NOMO-1 treated with DMSO at 0.1 percent for 48 hours (cell line): Measurements from ENCODE around the gene SCRN1.

Experiments
- DNase-seq: peaks from one replicate; lab custom pipeline; 2025; ENCODE audit not compliant: unreplicated experiment; lab: John Stamatoyannopoulos, UW

SCRN1 gene

DNA sequence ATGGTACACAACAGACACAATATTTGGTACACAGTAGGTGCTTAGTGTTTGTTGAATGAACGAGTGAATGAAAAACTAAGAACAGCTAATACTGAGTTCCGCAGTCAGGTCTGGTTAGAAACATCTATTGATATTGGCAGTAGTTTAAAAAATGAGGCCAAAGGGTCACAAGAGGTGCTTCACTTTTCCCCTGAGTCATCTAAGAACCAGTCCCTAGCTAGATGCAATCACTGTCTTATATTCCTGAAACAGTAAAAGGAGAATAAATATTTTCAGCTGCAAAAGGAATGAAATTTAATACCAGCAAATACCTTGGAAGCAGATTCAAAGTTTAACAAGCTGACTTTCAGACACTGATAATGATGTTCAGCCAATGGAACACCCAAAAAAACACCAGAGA, 54.5 kb downstream of the SCRN1 start:
- DNase-seq = no peak

DNA sequence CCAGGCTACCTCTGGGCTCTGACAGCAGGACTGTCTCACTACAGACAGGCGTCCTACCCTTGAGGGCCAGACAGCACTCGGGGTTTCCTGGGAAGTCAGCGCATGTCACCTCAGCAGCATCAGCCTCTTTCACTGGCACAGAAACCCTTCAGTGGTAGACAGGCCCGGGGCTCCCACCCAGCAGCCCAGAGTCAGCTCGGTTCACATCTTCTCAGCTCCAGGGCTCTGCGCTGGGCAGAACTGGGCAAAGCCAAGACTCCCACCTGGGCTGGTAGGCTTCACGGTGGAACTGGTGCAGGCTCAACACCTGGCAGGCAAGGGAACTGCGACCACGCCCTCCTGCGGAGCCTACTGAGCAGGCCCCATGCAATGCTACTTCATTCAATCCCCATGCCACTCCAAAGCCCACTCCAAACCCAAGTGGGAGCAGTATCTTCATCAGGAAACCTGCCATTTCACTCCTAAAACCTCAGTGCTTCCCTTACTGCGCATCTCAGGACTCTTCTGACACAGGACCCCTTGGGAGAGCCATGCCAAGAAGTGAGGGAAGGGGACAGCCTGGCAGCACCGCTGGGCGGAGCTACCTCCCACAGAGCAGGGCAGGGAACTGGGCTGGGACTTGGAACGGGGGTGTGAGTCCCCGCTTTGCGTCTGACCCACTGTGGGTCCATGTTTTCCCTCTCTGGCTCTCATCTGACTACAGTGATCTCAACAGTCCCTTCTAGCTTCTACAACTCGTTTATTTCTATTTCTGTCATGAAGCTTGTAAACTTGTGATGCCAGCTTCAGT, 60.4 kb downstream of the SCRN1 start:
- DNase-seq = no peak

DNA sequence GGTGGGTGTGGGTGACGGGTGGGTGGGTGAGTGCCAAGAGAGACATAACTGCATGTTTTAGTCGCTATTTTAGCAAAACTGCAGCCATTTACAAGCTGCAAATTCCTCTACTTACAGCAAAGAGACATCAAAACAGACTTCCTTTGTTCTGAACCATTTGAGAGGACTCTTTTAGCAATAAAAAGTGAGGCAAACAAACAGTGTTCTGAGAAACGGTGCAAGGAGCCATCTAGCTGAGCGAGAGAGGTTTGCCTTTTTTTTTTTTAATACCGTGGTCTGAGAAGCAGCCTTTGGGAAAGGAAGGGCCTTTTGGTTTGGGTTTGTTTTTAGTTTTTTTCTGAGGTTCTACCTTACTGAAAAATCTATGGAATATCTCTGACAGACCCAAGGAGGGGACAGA, 62.9 kb downstream of the SCRN1 start:
- DNase-seq = no peak

DNA sequence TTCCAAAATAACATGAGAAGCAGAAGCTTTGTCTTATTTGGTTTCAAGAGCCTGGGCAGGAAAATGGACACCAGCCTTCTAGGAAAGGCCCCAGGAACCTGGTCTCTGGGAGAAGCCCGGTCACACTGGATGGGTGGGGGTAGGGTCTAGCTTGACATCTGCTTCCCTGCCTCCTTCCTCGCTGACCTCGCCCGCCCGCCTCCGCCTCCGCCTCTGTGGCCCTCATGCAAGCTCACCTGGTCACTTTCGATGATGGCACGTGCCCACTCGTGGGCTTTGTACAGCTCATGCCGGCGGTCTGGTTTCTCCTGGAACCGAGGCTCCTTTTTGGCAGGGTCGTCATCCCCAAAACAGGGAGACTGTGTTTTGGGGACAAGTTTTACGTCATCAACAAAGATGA, 63.4 kb downstream of the SCRN1 start:
- no peak for DNase-seq

DNA sequence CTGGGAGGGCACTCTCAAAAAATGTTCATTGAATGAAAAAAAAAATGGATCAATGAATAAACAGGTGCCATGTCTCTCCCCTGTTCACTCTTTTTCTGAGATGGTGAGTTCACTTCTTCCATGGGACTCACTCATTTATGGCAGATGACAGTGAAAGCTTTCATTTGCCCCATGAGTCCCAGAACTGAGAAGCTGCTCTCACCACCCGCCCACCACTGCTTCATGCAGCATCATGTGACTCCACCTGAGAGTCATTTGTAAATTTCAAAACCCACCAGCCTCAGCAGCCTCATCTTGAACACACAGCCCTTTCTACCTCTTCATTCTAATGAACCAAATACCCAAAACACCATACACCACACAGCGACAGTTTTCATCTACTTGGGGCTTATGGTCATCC, 64.9 kb downstream of the SCRN1 start:
- no peak for DNase-seq

DNA sequence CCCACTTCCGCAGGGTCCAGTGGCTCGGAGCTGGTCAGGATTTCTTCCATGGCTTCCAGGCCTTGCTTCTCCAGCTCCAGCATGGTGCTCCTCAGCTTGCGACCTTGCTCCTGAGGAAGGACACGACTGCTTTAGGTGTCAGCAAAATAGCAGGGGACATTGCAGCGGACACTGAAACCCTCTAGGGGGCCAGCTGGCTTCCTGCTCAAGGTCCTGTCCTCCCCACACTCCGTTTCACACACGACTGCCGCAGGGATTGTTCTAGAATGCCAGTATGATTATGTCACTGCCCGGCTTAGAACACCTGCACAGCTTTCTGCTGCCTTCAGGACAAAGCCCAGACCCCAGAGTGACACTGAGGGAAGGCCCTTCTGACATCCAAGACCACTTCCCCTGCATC, 65.6 kb downstream of the SCRN1 start:
- no peak for DNase-seq

DNA sequence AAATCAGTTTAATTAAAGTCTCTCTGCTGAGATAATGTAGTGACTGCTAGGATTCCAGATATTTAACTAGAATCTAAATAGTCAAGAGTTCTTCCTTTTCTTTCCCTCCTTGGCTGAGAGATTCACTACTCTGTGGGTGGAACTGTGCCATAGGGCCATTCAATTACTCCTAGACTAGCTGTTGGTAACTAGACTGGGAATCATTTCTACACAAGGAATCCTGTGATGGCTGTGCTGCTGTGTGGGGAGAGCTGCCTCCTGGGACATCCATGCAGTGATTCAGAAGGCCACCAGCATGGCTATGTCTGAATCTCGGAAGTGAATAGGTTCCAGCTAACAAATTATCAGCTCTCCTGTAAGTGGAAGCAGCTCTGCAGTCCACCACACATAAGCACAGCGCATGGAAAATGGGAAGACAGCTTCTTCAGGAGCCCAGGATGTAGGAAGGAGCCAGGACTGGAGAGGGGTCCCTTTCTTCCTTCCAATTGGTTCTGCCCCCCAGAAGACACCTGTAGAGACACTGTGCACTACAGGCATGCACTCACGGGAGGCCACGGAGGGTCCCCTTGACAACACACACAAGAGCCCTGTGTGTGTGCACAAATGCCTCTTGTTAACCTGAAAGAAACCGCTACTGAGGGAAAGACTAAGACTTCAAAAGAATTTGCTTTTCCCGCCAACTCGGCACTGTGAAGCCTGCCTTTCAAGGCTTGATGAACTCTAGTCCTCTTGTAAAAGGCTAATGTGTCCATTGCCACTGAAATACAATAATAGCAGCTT, 66.5 kb downstream of the SCRN1 start:
- DNase-seq = no peak

DNA sequence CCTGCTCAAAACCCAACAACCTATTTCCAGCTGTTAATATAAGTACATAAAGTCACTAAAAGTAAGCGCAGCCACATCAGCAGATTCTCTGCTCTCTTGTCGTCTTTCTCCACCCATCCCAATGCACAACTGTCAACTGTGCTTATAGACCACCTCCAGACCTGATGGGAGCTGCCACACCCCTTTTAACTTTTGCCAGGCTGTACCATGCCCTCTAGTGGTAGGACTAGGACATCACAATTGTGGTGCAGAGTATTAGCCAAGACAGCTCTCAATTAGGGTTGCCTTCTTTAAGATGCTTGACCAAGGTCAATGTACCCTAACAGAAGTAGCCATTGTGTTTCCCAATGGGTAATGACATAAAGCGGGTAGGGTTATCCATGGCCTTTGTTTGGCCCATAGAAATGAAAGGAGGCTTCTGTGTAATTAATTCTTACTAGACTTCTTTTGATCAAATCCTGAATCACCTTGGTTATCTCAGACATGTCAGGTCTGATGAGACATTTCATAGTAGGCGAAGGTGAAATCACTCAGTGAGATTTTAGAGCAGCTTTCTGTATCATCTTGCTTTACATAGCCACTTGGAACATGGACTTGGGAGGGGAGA, 68.1 kb downstream of the SCRN1 start:
- DNase-seq = peak; percentile 38

DNA sequence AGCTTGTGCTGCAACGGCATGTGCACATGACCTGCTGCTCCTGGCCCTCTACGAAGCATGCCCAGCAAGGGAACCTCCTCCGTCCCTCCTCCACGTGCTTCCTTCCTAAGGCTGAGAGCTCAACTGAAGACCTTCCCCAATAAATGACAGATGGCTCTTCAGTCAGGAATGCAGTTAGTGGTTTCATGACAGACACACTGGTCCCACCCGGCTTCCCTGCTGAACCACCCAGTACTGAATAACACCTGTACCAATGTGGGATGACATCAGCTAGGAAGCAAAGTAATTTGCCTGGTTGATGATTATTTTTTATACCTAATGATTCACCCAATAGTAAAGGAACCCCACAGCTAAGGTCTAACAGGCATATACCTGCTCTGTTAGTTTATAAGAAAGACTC, 69.1 kb downstream of the SCRN1 start:
- DNase-seq = no peak

DNA sequence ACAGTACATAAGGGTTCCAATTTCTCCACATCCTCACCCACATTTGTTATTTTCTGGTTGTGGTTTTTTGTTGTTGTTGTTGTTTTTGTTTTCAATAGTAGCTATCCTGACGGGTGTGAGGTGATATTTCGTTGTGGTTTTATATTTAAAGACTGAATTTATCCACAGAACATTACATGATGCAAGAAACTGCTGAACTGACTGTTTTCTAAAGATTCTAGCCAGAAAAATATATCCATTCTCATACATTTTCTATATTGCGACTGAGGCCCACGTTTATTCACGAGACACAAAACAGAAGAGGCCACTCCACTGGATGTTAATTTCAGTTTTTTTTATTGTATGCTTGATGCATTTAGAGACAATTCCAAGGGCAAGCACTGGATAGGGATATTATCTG, 69.8 kb downstream of the SCRN1 start:
- DNase-seq = no peak

DNA sequence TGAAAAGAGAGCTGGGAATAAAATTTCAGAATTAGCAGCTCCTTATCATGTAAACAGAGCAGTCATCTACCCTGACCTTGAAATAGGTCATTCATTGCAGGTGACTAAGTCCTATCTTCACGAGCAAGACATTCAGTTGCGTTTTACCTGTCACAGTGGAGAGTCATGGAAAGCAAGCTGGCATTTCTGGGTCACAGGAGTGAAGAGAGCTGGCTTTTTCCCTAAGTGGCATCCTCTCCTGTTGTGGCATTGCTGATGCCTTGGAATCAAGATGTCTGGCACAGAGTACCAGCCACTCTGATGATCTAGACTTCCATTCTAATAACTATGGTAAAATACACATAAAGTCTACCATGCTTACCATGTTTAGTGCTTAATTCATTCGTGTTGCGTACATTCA, 70.8 kb downstream of the SCRN1 start:
- no peak for DNase-seq

DNA sequence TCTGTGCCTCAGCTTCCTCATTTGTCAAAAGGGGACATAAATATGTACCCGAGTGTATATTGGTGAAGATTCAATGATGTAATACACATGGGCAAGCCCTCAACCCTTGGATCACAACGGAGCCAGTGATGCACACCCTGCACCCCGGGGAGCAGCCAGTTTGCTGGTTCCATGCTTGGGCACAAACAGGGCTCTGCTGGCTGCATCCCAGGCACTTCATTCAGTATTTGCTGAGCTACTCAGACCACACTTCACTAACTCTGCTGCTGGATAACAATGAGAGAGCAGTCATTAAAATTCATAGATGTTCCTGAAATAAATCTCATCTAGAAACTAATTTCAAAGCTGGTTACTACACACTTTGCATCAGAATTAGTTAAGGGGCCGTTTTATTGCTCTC, 72.0 kb downstream of the SCRN1 start:
- no peak for DNase-seq

DNA sequence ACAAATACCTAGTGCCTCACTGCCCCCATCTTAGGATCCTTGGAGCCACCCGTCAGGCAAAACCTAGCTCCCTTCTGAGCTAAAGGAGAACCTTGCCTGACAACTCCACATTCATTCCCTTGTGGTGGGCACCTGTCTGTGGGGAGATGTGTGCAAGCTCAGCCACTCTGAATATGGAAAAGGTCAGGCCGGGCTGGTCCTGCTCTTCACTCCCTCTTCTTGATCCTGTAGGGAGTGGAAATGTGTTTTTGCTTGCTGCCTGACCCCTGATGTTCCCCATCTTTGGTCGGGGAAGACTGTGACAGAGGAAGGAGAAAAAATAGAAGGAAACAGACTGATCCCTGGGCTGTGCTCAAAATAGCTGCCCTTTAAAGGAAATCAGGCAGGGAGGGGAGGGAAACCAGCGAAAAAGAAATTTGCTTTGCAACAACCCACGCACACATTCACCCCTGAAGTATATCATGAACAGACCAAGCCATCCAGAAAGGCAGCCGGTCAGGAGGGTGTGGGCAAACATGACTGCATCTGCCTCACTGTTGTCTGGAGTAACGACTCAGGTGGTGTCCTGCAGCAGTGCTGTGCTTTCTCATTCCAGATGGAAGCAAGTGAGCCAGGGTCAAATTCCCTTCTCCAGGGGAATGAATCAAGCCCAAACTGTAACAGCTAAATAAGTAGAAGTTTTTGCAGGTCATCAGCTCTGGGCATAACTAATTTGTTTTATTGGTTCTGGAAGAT, 74.0 kb downstream of the SCRN1 start:
- no peak for DNase-seq

DNA sequence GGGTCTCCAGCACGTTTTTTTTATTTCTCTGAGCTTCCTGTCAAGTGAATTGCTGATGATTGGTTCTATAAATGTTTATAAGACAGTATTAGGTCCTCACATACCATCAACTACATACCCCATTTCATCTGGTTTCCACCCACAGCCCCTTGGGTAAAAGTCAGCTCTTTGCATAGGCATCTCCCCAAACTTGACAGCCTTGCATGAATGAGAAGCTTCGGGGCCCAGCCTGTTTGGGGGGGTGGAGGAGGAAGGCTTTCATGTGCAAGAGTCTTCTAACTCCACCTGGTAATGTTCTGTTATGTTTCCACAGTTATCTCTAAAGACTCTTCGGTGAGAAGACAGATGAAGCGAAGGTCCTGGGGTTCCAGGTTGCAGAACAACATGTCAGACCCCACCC, 75.4 kb downstream of the SCRN1 start:
- DNase-seq = no peak

DNA sequence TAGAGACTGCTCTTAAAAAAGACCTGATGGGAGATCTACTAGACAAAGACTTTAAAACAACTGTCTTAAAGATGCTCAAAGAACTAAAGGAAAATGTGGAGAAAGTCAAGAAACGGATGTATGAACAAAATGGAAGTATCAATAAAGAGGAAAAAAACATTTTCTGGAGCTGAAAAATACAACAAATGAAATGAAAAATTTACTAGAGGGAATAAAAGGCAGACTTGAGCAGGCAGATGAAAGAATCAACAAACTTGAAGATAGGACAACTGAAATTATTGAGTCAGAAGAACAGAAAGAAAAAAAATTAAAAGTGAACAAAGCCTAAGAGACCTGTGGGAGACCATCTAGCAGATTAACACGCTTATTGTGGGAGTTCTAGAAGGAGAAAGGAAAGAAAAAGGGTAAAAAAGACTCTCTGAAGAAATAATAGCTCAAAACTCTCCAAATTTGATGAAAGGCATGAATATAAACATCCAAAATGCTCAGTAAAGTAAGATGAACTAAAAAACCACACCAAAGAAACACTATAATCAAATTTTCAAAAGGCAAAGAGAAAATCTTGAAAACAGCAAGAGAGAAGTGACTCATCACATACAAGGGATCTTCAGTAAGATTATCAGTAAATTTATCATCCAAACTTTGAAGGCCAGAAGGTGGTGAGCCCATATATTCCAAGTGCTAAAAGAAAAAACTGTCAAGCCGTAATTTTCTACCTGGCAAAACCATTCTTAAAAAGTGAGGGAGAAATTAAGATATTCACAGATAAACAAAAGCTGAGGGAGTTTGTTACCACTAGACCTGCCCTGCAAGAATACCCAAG, 83.2 kb downstream of the SCRN1 start:
- no peak for DNase-seq

DNA sequence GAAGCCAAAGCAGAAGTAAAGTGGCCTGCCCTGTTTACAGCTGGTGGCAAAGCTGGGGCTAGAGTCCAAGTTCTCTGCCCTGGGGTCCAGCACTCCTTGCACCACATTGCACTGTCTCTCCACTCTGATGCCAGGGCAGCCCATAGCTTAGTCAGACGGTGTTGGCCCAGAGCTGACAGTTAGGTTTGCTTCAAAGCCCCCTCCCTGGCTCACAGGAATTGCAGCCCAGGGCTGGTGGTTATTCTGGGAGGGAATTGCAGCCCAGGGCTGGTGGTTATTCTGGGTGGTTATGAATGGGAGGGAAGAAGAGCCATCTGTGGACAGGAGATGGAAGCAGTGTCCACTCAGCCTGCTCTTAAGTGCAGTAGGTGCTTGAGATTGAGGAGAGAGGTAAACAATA, 88.9 kb downstream of the SCRN1 start:
- DNase-seq = no peak

DNA sequence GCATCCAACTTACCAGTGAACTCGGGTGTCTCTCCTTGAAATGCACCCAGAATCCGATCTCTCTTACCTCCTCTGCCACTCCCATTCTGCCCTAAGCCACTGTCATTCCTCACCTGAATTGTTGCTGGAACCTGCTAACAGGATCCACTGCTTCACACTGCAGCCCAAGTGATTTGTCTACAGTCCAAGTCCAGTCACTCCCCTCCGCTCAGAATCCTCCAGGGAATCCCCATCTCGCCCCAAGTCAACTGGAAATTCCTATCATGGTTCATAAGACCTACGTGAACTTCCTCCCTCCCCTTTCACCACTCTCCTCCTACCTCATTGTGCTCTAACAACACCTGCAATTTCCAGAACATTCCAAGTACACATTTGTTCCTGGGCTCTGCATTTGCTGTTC, 91.3 kb downstream of the SCRN1 start:
- DNase-seq = no peak

DNA sequence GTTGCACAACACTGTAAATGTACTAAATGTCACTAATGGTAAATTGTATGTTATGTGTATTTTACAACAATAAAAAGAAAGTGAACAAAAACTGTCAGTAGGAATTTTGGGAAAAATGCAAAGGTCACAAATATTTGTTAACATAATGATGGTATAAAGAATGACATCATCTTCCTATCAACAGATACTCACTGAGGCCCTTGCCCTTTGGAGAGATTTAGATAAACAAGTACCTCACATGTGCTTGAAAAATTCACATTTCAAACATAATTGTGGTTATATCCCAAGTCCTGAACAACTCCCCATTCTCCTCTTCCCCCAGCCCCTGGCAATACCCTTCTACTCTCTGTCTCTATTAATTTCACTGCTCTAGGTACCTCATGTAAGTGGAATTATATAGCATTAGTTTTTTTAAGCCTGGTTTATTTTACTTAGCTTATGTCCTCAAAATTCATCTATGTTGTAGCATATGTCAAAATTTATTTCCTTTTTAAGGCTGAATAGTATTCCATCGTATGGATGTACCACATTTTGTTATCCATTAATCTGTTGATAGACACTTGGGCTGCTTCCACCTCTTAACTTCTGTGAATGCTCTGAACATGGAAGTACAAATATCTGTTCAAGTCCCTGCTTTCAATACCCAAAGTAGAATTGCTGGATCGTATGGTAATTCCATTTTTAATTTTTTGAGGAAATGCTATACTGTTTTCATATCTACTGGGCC, 92.8 kb downstream of the SCRN1 start:
- DNase-seq = no peak

DNA sequence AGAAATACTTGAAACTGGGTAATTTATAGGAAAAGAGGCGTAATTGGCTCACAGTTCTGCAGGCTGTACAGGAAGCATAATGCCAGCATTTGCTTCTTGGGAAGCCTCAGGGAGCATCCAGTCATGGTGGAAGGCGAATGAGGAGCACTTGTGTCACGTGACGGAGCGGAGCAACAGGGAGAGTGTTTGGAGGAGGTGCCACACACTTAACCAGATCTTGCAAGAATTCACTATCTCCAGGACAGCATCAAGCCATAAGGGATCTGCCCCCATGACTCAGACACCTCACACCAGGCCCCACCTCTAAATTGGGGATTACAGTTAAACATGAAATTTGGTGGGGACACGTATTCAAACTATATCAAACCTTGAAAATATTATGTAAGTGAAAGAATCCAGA, 94.0 kb downstream of the SCRN1 start:
- DNase-seq = no peak

DNA sequence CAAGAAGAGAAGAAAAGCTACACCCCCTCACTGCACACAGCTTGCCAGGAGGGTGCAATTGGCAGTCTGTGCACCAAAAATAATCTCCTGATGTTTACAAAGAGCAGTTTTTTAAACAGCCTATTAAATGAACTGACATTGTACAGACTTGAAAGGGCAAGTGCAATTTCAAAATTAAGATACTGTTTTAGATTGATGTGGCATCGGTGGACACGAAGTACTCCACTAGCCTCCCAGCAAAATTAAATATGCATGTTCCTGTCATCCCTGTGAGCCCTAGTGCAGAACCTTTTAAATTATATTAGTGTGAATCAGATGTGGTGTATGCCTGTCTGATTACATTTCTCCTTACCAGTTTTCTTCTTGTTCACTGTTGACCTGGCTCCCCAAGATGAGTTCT, 95.3 kb downstream of the SCRN1 start:
- DNase-seq = no peak
